HG02571 (cell line): ENCODE measurements around the gene LILRB3.
"Not testable (repeated sequence)": the region's sequence is repeated elsewhere in the genome, so short reads cannot be mapped to it uniquely, and the experiment has no call there.

Experiments used
- ATAC-seq: cut with Tn5 transposase; IDR thresholded peaks from one replicate; pipeline ENCODE4 v1.9.1; 2021; ENCODE audit warnings: mild to moderate bottlenecking, moderate library complexity; ENCODE audit not compliant: unreplicated experiment

Gene LILRB3

DNA sequence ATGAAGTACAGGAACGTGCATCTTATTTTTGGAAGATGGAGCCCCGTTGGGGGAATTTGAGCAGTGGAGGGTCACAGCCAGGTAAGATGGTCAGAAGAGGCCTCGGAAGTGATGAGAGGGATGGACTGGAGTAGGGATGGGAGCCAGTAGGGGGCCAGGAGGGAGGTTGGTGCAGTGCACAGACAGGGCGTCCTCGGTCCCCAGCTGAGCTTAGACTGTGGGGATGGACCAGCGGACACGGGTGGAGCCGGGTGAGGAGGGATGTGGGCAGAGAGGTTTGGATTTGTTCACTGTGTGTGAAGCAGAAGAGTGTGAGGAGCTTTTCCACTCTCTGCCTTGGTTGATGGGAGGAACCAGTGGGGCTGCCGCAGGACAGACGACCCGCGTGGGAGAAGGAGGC lies 11.6 kb downstream of the LILRB3 start:
- ATAC-seq: no peak

DNA sequence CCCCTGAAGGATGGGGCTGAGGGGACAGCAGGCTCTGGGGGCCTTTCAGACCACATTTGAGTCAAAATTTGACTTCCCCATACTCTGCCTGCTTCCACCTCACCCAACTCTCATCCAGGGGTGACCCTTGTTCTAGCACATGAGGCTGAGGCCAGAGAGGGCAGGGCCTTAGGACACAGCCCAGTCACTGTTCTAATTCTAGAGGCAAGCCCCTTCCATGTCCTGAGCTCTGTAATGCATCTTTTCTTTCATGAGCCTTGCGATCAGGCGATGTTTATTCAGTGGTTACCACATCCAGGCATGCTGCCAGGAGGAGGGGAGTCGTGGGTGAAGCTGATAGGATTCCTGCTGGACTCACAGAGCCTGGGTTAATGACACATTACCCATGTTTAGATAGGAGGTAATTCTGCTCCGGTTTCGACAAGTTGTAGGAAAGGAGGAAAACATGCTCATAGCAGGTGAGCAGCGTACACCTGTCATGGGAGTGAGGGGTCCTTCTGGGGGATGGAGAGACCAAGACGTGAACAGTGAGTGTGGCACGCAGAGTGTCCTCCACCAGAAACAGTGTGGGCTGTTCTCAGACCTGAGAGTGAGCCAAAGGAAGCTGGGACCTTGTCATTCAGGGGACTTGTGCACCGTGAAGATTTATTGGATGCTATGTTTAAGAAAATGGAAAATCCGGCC lies 12.9 kb downstream of the LILRB3 start:
- no peak for ATAC-seq

DNA sequence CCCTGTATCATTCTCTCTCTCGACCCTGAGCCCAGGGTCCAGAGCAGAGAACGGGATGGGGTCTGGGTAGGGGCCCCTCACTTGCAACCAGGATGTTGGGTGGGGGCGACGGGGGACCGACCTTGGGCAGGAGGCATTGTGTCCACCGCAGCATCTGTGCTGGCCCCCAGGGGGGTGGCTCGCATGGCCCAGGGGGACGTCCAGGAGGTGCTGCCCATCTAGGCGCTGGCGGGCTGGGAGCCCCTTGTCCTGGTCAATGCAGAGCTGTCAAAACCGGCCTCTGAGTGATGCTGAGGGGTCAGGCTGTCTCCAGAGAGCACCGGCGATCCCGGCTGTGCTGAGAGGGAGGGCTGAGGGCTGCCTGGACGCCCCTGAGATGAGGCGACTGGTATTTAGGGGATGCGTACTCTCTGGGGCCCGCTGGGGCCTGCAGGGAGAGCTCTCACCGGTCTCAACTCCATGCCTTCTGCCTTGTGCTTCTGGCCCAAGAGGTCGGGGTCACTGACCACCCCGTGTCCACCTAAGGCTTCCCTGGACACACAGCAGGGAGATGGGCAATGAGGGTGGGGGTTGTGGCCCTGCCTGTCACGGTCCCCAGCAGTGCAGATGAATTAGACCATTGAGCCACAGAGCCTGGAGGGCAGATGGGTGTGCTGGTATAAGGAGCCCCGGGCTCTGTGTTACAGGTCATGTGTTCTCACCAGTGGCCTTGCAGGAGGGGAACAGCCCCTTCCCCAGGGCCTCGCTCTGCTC lies 13.6 kb downstream of the LILRB3 start:
- ATAC-seq: no peak

DNA sequence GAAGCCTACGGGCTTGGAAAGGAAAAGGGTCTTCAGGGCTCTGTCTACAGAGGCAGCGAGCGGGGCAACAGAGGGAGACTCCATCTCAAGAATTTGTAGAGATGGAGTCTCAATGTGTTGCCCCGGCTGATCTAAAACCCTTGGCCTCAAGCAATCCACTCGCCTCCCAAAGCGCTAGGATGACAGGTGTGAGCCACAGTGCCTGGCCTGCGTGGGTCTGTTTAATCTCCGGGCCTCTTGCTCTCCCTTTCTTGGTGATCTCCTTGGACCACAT lies 14.1 kb downstream of the LILRB3 start:
- no peak for ATAC-seq

DNA sequence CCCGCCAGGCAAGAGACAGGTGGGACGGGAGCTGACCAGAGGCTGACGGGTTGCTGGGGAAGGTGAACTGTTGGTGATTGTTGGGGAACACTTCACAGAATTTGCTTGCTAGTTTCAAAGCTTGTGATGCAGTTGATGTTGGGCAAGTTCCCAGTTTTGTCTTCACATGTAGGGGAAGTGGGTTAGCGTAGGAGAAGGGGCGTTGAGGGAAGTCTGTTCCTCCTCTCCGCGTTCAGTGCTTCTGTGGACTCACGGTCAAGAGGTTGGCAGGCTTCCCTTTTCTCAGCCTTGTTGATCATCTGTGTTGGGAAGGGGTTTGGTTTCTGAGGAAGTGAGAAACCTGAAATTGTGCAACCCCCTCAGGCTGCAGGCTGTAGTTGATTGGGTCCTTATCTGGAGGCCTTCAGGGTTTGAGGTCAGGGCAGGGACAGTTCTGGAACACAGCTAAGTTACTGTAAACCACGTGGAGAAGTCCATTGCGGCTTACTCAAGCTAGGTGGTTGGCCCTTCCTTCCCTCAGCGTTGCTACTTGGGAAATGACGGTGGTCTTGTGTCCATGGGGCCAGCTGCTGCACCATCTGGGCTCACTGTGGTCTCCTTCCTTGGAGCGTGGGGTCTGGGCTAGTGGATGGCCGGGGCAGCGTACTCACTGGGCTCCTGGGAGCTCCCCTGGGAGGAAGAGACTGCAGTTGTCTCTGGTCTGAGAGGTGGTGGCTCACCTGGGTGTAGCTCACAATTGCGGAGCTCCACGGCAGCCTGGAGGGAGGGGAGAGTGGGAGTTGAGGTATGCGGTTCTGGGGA lies 14.6 kb downstream of the LILRB3 start:
- no peak for ATAC-seq

DNA sequence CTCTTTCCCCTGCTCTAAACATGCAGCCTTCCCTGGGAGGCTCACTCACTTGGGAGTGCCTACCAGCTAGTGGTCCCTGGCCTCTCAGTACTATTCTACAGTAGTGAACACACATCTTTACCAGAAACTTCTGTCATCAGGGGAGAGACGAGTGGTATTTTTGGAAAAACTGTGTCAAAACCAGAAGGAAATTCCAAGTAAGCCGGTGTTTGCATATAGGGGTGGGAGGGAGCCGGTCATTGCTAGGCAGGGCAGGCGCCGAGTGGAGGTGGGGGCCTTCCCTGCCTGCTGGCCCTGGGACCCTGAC lies 15.2 kb downstream of the LILRB3 start:
- ATAC-seq: no peak

DNA sequence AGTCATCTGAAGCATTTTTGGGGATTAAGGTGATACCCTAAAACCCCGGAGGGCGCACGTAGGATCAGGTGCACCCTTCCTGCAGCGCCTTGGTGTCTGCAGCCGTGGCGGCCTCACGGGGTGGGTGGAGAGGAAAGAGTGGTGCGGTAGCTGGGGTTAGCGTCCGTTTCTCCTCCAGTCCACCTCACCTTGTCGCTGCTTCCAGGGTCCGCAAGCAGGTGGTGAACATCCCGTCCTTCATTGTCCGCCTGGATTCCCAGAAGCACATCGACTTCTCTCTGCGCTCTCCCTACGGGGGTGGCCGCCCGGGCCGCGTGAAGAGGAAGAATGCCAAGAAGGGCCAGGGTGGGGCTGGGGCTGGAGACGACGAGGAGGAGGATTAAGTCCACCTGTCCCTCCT lies 15.6 kb downstream of the LILRB3 start:
- ATAC-seq: not testable (repeated sequence)

DNA sequence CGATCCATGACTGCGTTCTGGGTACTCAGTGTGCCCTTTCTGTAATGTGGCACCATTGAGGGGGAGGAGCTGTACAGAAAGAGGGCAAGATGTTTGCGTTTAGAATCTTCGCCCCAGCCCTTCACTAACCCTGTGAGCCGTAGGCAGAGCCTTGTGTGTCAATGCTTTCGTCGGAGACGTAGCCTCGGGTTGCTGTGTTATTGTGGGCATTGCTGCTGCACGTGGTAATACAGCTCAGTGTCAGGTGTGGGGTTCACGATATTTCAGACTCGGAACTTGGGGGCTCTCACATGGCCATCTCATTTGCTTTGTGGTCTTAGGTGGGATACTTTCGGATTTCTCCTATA lies 16.0 kb downstream of the LILRB3 start:
- ATAC-seq: no peak

DNA sequence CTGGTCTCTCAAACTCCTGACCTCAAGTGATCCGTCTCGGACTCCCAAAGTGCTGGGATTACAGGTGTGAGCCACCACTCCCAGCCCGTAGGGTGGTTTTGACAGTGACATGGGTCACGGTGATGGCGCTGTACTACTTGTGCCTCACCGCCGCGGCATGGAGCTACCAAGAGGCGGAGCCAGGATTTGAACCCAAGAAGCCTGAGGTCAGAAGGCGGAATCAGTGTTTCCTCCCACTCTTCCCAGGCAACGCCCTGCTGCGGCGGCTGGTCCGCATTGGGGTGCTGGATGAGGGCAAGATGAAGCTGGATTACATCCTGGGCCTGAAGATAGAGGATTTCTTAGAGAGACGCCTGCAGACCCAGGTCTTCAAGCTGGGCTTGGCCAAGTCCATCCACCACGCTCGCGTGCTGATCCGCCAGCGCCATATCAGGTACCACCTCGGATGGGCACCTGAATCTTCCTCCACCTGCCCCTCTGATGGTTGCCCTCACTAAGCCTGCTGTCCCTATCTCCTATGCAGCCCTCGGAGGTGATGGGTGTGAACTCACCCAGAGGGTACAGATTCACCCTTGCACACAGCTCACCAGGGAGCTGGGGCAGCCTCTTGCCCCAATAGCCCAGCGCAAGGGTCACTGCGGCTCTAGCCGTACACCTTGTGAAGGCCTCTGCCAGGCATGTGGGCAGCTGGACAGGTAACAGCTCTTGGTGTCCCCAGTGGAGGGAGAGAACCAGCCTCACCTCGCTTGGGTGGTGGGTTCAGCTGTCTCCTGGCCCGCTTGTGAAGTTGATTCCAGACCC lies 16.6 kb downstream of the LILRB3 start:
- ATAC-seq: no peak

DNA sequence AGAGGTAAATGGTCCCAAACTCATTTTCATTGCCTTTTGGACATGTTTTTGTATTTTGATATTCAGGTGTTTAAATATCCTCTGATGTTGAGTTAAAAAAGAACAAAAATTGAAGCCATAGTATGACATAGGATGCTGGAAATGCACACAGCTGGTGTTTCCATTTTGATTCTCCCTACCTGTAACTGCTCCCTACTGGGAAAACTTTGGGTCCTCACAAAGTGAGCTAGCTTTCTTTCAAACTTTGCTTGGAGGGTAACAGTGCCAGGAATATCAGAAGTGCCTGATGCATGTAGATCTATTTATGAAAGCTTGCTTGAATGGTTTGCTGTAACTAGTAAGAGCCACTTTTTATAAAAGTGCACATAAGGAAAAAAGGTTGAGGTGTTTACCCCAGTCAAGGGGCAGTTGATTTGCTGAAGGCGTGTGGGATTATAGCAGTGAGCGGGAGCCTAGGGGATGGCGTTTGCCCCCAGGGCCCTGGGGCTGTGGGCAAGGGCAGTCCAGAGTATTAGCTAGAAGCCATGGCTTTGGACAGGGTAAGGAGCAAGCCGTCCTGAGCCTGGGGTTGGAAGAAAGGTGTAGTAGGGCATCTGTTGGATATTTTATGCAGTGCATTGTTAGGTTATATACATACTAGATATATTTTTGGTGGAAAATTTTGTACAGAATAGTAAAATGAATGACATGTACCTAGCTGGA lies 17.9 kb downstream of the LILRB3 start:
- ATAC-seq: no peak

DNA sequence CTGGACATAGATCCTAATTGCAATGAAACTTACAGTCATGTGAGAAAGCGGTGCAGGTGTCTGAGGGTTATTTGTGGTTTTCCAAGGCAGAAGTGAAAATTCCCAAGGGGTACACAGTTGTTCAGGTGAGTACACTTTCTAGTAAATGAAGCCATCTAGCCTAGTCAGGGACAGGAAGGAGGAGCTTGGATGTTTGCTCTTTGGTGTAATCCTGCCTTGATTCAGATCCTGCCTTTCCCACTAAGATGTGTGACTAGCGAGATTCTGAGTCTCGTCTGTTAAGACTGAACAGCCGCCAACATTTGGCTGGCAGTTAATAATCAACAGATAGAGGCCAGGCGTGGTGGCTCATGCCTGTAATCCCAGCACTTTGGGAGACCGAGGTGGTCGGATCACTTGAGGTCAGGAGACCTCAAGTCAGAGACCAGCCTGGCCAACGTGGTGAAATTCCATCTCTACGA lies 19.6 kb downstream of the LILRB3 start:
- no peak for ATAC-seq

DNA sequence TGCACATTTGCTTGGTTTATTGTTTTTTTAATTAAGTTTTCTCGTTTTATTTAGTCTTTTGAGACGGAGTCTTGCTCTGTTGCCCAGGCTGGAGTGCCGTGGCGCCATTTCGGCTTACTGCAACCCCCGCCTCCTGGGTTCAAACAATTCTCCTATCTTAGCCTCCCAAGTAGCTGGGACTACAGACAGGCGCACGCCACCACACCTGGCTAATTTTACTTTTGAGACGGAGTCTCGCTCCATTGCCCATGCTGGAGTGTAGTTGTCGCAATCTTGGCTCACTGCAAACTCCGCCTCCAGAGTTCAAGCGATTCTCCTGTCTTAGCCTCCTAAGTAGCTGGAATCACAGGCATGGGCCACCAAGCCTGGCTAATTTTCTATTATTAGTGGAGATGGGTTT lies 20.8 kb downstream of the LILRB3 start:
- no peak for ATAC-seq

DNA sequence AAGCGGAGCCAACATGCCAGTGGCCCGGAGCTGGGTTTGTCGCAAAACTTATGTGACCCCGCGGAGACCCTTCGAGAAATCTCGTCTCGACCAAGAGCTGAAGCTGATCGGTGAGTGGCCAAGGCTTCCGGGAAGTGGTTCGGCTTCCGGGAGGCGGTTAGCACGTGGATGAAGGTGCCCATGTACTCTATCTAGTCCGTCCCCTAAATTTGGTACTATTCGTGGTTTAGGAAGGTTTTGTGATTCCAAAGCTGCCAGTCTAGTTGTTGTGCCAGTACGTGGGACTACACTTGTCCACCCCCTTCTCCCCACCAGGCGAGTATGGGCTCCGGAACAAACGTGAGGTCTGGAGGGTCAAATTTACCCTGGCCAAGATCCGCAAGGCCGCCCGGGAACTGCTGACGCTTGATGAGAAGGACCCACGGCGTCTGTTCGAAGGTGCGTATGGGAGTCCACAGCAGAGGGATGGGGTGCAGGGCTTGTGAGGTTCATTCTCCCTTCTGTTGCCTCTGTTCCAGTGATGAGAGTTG lies 21.6 kb downstream of the LILRB3 start:
- ATAC-seq: no peak

DNA sequence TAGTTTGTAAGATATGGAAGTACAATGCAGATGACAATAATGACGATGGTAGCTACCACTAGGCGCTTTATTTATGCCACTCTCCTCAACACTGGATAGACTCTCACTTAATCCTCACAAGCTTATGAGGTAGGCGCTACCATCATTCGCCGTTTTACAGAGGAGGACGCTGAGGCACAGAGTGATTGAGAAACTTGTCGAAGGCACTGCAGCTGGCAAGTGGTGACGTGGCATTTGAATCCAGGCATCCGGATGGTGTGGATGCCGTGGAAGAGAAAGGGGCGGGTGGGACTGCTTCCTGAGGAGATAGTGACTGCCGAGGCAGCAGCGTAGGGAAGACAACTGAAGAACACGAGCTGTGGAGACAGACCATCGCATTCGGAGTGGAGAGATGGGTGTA lies 23.4 kb downstream of the LILRB3 start:
- ATAC-seq: no peak

DNA sequence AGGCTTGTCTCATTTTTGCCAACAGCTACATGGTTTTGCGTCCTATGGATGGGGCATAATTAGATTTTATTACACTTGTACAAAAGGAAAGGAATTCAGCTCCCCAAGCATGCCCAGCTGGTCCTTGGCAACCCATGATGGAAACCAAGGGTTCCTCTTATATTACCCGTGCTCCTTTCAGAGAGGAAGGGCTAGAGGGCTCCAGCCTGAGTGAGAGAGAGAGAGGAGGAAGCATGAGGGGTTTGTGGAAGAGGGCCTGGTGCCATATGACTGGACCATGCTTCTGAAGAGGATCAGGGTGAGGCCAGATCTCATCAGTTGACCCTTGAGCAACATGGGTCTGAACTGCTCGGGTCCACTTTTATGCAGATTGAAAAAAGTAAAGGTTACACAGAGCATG lies 25.7 kb downstream of the LILRB3 start:
- no peak for ATAC-seq

DNA sequence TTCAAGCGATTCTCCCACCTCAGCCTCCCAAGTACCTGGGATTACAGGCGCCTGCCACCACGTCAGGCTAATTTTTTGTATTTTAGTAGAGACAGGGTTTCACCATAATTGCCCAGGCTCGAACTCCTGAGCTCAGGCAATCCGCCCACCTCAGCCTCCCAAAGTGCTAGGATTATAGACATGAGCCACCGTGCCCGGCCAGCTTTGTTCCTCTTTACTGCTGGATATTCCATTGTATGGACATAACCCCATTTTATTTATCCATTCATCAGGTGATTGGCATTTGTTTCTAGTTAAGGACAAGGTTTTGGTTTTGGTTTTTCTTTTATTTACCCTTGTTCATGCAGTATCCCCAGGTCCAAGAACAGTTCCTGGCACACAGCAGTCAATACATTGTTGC lies 26.3 kb downstream of the LILRB3 start:
- no peak for ATAC-seq

DNA sequence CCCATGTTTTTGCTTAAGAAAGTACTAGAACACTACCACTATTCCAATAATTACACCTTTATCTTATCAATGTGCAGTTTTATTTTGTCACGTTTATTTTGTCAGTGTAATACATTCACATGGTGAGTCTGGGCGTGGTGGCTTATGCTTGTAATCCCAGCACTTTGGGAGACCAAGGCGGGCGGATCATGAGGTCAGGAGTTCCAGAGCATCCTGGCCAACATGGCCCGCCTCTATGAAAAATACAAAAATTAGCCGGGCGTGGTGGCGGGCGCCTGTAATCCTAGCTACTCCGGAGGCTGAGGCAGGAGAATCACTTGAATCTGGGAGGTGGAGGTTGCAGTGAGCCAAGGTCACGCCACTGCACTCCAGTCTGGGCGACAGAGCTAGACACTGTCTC lies 28.3 kb downstream of the LILRB3 start:
- ATAC-seq: not testable (repeated sequence)

DNA sequence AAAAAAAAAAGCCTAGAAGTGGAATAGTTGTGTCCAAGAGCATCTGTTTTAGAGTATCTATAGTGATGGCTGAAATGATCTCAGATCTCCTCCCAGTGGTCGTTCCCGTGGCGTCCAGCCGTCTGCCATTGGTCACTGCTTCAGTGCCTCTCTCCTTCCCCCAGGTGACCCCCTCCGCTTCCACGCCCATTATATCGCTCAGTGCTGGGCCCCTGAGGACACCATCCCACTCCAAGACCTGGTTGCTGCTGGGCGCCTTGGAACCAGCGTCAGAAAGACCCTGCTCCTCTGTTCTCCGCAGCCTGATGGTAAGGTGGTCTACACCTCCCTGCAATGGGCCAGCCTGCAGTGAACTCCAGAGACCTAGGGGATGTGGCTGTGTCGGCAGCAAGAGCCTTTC lies 29.8 kb downstream of the LILRB3 start:
- no peak for ATAC-seq

DNA sequence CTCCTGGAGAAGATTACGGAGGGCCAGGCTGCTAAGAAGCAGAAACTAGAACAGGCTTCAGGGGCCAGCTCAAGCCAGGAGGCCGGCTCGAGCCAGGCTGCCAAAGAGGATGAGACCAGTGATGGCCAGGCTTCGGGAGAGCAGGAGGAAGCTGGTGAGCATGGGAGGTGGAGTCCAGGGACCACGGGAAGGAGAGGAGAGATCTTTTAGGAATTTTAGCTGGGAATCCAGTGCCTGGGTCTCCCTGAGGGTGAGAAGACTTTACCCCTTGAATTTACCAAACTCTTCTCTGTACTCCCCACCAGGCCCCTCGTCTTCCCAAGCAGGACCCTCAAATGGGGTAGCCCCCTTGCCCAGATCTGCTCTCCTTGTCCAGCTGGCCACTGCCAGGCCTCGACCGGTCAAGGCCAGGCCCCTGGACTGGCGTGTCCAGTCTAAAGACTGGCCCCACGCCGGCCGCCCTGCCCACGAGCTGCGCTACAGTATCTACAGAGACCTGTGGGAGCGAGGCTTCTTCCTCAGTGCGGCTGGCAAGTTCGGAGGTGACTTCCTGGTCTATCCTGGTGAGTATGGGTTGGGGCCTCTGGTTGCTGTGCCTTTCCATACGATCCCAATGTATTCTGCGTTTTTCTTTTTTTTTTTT lies 30.9 kb downstream of the LILRB3 start:
- no peak for ATAC-seq
